Measurements from ENCODE around the gene UNC50.

UNC50 gene

GRCh38 chr2:98663511-98664090 is 55.2 kb downstream of the UNC50 start:
- no peaks in the 10 kb centered on the region for H3K27me3 ChIP-seq
- no peak overlapping the region for H3K4me2 ChIP-seq
- H3K9me3 ChIP-seq (replicated peaks in 1 of 11): peaks cover 16 to 46% (median 29%) of the 10 kb centered on the region in 11 experiments; a peak in 21 of 22 replicates
- no peak overlapping the region for H3K4me3 ChIP-seq
- no peak for TF ChIP-seq Cebpa-rat (IDR thresholded peaks at IDR 0.05)
- no peak overlapping the region for H3K9ac ChIP-seq
- peaks cover 0 to 100% (median 16%) of the 10 kb centered on the region in 11 experiments; a peak in 15 of 22 replicates for H3K36me3 ChIP-seq
- H3K27ac ChIP-seq: no peak overlapping the region
- H4K20me1 ChIP-seq: peaks cover 0 to 94% (median 0%) of the 10 kb centered on the region in 11 experiments; a peak in 3 of 22 replicates
- peaks cover 0 to 16% (median 2%) of the 10 kb centered on the region in 10 experiments; a peak in 9 of 20 replicates for H3K4me1 ChIP-seq

GRCh38 chr2:98664323-98664722 is 55.9 kb downstream of the UNC50 start:
- H3K4me3 ChIP-seq: no peak overlapping the region
- no peak overlapping the region for H3K9ac ChIP-seq
- peak overlapping the region in 1 of 11 experiments; percentile 38; a peak in 1 of 22 replicates for H3K27ac ChIP-seq
- peaks cover 0 to 16% (median 2%) of the 10 kb centered on the region in 10 experiments; a peak in 9 of 20 replicates for H3K4me1 ChIP-seq
- H3K4me2 ChIP-seq: peak overlapping the region in 2 of 11 experiments; percentile 10 to 34; a peak in 2 of 22 replicates
- H3K9me3 ChIP-seq (replicated peaks in 1 of 11): peaks cover 24 to 54% (median 35%) of the 10 kb centered on the region in 11 experiments; a peak in 21 of 22 replicates
- H3K36me3 ChIP-seq: peaks cover 4 to 100% (median 16%) of the 10 kb centered on the region in 11 experiments; a peak in 15 of 22 replicates
- TF ChIP-seq Cebpa-rat (IDR thresholded peaks at IDR 0.05): peak in 3 of 11 experiments; percentile 22 to 44 (median 24); a peak in 1 of 22 replicates
- H3K27me3 ChIP-seq: no peaks in the 10 kb centered on the region
- H4K20me1 ChIP-seq: peaks cover 0 to 93% (median 0%) of the 10 kb centered on the region in 11 experiments; a peak in 3 of 22 replicates

- TF ChIP-seq Cebpa-rat (IDR thresholded peaks at IDR 0.05): no peak
- Histone ChIP-seq H4K20me1 (peaks cover 0 to 94% (median 0%) of the 10 kb centered on the region in 11 experiments; a peak in 3 of 22 replicates), H3K4me3 (no peak overlapping the region), H3K27me3 (no peaks in the 10 kb centered on the region), H3K9ac (no peak overlapping the region), H3K4me2 (no peak overlapping the region), H3K27ac (no peak overlapping the region), H3K9me3 (replicated peaks in 1 of 11) (peaks cover 18 to 60% (median 35%) of the 10 kb centered on the region in 11 experiments; a peak in 21 of 22 replicates), H3K36me3 (peaks cover 8 to 100% (median 25%) of the 10 kb centered on the region in 11 experiments; a peak in 16 of 22 replicates), H3K4me1 (peaks cover 0 to 27% (median 7%) of the 10 kb centered on the region in 10 experiments; a peak in 14 of 20 replicates)
These were observed 57.3 kb downstream of the UNC50 start for GRCh38 chr2:98665677-98666076.

Measured in BLaER1 treated with 17β-estradiol and CSF1 and Interleukin-3, amounts not matched to agents 10 nM and 100 nM (cell line).